DLD1 (cell line): Measurements from ENCODE around the gene EBF4.

Experiments used
- in situ Hi-C: cut with HindIII; loops from 2 replicates; pipeline ENCODE4 v1.10.0; 2017; ENCODE audit warnings: low sequenced_read_pairs

EBF4 gene

GRCh38 chr20:2793471-2793870, 100.9 kb downstream of the EBF4 start:
- in situ Hi-C loops = no loop called here

- in situ Hi-C loops = no loop called here
Measured at GRCh38 chr20:2794202-2794748, 101.7 kb downstream of the EBF4 start.

- in situ Hi-C loops = no loop called here
Measured at GRCh38 chr20:2794866-2795447, 102.4 kb downstream of the EBF4 start.

GRCh38 chr20:2795451-2795850, 102.9 kb downstream of the EBF4 start:
- in situ Hi-C loops = no loop called here

DNA sequence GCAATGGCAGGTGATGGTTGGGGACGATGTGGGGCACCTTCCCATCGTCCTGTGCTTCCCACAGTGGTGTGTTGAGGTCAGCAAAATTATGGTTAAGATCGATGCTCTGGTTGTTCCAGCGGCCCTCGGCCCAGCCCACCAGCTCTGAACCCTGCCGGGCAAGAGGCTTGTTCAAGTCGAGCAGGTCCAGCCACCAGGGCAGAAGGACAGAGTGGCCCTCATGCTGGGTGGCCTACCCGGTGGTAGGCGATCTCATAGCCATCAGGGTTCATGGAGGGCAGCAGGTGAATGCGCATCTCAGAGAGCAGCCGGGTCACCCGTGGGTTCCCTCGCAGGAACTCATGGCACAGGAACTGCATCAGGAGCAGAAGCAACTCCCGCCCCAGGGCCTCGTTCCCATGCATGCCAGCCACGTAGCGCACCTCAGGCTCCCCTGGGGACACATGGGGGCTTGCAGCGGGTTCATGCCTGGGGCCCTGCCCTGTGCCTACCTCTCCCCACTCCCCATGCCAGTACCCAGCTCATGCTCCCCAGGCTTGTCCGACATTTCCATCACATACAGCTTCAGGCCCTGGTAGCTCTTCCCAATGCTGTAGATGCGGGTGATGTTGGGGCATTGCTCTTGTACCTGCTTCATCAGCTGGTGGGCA, 103.6 kb downstream of the EBF4 start:
- in situ Hi-C loops = no loop called here

GRCh38 chr20:2797136-2797983, 104.8 kb downstream of the EBF4 start:
- in situ Hi-C loops = no loop called here

- in situ Hi-C loops = no loop called here
Measured at GRCh38 chr20:2798095-2798805, 105.7 kb downstream of the EBF4 start.

GRCh38 chr20:2798814-2799213, 106.2 kb downstream of the EBF4 start:
- in situ Hi-C loops = no loop called here

DNA sequence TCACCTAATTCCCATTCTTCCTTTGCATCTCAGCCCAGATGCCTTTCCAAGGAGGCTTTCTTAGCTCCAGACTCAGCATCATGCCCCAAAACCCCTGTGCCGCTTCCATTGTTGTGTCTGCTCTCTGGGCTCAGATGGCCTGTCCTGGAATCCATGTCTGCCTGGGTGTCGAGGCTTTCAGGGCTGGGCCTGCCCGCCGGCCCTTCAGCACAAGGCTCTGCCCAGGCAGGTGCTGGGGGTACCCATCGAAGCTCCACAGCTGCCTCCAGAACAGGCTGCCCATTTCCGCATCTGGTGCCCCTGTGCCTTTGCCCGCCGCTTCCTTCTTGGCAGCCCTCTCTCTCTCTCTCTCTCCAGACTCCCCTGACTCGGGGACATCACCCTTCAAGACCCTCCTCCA, 106.7 kb downstream of the EBF4 start:
- in situ Hi-C loops = no loop called here

DNA sequence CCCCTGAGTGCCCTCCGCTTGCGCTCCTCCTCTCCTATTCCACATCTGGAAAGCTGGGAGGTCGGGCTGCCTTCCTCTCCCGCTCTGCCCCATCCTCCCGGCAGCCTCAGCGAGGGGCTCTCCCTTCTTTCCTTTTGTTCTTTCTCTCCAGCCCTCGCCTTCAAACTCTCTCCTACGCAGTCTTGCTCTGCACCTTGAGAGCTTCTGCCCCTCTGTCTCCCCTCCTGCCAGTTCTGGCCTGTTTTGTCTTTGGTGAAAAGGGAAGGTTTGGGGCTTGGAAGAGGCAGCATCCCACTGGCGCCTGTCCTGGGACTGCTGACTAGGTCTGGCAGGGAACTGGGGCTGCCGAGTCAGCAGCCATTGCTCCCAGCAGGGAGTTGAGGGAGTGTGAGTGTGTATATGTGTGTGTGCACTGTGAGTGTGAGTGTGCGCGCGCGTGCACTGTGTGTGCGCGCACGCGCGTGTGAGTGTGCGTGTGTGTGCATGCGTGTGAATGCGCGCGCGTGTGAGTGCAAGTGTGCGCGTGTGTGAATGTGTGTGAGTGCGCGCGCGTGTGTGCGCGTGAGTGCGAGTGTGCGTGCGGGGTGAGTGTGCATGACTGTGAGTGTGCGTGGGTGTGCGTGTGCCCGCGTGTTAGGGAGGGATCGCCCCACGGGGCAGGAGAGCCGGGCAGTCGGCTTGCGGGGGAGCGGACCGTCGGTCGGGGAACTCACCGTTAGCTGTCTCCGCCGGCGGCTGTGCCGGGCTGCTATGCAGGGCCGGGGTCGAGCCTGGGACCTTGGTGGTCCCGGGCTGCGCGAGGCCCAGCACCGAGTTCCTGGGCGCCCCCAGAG, 107.3 kb downstream of the EBF4 start:
- in situ Hi-C loops = no loop called here

DNA sequence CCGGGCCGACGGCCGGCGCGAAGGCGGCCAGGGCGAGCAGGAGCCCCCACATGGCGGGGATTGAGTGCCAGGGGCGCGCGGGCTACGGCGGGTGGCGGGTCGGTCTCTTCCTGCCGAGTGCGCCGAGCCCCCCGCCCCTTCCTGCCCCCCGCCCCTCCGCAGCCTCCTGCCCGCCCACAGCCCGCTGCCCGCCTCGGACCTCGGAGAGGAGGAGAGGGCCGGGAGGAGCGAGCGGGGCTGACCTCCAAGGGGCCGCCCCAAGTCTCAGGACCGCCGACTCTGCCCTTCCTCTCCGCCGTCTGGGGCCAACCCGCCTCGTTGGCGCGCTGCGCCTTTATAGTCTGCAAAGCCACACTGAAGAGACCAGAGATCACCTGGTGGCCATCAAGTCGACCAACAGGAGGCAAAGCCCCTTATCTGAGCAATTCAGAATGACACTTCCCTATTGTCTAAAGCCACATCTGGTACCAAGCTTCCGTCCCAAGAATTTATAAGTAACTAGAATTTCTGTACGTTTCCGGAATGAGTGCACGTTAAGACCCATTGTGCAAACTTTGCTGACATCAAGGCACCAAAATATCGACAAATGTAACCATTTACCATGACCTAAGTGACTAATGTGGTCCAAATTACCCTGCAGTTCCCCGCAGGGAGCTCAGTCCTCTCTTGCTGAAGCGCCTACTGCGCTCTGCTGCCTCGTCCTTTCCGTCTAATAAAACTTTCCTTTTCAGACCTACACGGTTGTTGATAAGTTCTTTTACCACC, 108.1 kb downstream of the EBF4 start, which contains the start of gene CPXM1:
Gene CPXM1 (minus strand): TSS at position 107 of the 765 bp plus-strand sequence. CDS start 55 bp downstream, at position 52.
- in situ Hi-C loops = no loop called here

DNA sequence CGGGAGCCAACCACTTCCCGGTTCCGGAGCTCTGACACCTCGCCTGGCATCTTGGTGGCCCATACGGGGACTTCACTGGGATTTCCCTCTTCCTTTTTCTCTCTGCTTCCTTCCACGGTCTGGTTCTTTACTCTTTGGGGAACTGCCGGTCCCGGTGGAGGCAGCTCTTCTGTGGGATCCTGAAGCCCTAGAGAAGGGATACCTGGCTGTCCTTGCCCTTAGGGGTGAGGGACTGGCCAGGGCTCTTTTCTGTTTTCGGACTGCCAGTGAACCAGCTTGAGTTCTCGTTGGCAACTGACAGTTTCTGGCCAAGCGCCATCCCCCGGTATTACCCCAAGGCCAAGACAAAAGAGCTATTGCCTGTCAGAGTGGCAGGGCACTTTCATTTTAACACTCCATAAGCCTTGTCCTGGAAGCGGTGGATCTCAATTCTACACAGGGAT, 108.7 kb downstream of the EBF4 start:
- in situ Hi-C loops = no loop called here

DNA sequence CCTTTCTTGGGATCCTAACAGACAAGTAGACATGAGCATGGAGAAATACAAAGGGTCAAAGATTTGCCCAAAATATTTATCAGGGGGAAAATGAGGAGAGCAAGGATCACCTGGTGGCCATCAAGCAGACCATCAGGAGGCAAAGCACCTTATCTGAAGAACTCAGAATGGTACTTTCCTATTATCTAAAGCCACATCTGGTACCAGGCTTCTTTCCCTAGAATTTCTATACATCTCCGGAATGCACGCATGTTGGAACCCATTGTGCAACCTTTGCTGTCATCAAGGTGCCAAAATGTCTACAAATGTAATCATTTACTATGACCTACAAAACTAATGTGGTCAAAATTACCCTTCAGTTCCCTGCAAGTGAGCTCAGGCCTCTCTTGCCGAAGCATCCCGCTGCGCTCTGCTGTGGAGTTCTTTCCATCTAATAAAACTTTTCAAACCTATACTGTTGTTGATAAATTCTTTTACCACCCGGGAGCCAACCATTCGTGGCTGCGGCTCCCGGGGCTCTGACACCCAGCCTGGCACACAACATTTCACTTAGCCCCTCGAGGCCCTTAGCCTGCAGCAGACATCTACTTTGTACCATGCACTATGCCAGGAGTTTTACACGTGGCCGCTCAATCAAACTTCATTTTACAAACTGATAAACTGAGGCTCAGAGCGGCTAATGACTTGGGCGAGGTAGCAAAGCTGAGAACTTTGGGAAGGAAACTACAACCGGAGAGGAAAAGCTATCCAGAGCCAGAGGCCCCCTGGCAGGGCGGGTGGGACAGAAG, 111.7 kb downstream of the EBF4 start:
- in situ Hi-C loops = no loop called here

DNA sequence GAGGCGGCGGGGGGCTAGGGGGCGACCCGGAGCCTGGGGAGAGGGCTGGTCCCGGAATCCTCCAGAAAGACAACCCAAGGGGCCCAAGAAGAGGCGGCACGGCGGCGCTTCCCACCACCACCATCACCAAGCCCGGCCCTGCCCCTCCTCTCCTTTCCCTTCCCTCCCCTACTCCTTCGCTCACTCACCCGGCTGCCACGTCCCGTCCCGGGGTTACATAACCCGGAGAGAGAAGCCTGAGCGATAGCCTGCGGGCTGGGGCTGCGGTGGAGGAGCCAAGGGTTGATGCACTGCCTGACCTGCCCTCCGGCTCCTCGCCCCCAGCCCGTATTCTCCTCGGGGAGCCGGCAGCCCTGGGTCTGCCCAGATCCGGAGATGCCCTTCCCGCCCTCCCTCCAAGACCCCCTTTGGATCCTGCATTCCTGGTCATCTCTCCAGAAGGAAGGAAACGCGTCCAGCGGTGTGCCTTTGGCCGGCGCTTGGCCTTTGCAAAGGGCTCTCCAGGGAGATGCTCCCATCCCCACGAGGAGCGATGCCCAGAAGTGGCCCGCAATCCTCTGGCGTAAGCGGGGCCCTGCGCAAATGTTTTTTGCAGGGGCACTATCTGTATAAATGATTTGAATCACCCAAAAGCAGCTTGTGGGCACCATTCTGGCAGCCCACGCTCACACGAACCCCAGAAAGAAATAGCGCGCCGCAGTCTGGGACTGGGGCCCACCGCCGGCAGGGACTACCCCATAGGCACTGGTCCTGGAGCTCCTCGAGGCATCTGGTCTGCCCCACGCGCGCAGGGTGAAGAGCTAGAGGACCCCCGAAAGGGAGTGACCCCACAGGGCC, 112.5 kb downstream of the EBF4 start:
- in situ Hi-C loops = no loop called here

- in situ Hi-C loops = no loop called here
Measured at GRCh38 chr20:2805689-2806350, 113.2 kb downstream of the EBF4 start.

GRCh38 chr20:2806351-2806701, 113.7 kb downstream of the EBF4 start:
- in situ Hi-C loops = no loop called here

- in situ Hi-C loops = no loop called here
Measured at GRCh38 chr20:2807019-2807418, 114.4 kb downstream of the EBF4 start.
